Measurements from ENCODE around the gene ALOX5AP.

- TF ChIP-seq EZH2 (IDR thresholded peaks at IDR 0.05; ENCODE audit: insufficient read depth, poor library complexity, severe bottlenecking) (no peak), EZH2phosphoT487 (IDR thresholded peaks at IDR 0.05; ENCODE audit: insufficient read depth, low read depth) (no peak)
Measured at GRCh38 chr13:30692113-30692512, 43.2 kb upstream of the ALOX5AP start.

Data from GM23248 (cell line).